HG03442 (cell line): Measurements from ENCODE around the gene FTCDNL1.

ENCODE experiments used
- ATAC-seq: cut with Tn5 transposase; IDR thresholded peaks from one replicate; pipeline ENCODE4 v1.9.1; 2021; ENCODE audit warnings: mild to moderate bottlenecking, moderate library complexity; ENCODE audit not compliant: unreplicated experiment

Gene FTCDNL1

DNA sequence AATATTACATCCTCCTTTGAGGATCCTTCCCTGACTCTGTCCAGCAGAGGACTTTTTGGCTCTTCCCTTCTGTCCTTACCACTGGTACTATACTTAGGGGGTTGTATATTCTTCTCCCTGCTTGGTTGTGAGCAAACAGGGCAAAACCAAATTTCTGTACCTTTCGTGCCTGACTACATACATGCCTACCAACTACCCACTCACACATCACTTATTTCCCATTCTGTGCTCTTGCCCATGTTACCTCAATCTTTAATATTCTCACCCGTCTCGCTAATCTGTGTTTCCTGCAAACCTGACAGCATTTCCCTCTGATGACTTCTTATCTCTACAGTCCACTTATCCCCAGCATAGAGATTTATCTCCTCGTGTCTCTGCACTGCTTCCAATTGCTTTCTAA is 58.6 kb downstream of the FTCDNL1 start:
- no peak for ATAC-seq

DNA sequence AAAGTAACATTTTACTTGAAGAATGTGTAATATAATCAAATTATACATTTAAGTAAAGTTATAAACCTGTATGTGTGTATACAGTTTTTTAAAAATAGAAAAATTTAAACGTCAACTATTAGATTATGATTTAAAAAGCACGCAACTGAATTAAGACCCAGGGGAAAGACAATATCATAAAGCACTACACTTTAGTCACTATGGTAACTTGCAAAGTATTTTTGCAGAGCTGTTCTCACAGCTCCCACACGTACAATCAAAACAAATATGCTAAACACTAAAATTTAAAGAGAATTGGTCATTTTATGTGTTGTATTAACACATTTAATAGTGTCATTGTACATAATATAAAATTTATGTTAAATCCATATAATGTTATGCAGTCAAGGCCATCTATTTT is 59.7 kb downstream of the FTCDNL1 start:
- no peak for ATAC-seq

DNA sequence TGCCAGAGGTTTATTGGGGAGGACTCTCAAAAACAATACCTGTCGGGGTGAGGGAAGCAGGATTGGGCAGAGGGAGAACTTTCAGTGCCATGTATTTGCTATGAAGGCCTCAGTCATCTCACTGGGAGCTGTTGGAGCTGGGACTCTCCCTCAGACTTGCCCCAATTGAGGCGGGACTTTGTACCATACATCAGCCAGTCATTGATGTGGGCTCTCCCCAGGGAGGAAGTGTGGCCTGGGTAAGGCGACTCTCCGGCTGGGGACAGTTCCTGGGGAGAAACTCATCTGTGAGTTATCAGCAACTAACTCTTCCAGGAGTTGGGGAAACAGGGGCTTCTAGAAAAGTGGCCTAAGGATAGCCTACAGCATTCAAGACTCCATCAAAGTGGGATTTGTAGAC is 66.5 kb downstream of the FTCDNL1 start:
- ATAC-seq, result peak; percentile 66

DNA sequence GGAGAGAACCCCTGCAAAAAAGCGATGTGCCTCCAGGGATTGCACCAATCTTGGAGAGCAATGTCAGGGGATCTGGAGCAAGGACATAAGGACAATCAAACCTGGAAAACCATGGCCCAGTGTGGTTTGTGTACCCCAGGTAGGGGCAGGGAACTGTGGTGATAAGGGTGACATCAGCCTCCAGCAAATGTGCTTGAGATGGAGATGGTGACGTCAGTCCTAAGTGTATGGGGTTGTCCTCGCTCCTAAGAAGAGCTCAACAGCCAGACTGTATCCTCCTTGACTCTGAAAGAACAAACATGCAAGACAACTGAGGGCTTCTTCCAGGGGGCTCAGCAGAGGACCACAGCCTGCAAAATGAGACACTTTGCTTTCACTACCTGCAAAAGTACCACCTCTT is 71.4 kb downstream of the FTCDNL1 start:
- no peak for ATAC-seq

DNA sequence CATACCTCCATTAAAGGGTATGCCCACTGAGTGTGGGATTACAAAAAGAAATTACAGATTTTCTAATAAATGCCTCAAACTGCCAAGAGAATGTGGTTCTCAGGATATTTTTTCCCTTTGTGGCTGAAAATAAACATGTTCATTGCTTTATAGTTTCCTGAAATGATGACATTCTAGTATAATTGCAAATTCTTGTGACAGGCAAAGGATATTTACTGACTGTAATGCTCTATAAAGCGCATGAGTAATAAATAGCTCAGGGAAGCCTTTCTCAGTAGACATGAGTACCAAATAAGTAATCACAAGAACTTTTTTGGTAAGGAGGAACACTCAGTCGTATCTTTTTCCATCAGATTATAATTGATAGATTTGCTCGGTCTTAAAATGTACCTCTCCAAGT is 72.3 kb downstream of the FTCDNL1 start:
- no peak for ATAC-seq

DNA sequence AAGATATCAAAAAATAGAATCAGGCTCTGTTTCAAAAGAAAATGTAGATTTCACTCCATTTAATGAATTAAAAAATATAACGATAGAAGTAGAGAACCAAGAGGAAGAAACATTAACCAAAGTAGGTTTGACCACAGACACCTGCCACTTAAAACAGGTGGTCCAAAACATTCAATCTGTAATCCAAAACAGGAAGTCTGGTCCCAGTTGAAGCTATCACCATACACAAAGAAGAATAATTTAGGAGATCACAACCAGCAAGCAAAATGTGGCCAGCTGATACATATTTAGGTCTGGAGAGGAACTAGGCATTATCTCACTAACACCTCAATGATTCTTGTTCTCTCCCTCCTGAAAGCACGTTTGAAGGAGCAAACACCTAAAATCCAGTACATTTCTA is 73.1 kb downstream of the FTCDNL1 start:
- no peak for ATAC-seq

DNA sequence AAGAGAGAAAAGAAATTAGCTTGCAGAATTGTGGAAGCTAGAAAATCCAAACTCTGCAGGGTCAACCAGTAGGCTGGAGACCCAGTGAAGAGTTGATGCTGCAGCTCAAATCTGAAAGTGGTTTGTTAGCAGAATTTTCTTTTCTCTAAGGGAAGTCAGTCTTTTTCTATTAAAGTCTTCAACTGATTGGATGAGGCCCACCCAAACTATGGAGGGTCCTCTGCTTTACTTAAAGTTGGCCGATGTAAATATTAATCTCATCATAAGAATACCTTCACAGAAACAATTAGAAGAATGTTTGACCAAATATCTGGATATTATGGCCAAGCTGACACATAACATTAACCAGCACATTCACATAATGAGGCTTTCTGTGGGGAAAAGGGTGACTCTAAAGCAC is 73.7 kb downstream of the FTCDNL1 start:
- ATAC-seq, result no peak

DNA sequence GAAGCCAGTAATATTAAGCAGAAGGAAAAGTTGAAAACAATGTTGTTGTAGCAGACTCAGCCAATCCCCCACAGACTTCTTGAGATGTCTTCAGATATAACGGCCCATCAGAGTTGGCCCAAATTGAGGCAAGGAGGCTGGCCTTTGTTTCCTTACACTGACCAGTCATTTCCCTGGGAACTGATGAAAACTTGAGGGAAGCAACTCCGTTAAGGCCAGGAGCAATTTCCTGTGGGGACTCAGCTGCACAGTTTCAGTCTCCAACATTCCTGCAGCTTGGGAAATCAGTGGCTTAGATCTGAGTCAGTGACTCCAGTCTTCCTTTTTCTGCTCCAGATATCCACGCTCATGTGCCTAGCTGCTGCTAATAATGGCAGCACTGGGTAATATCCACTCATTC is 75.7 kb downstream of the FTCDNL1 start:
- no peak for ATAC-seq

DNA sequence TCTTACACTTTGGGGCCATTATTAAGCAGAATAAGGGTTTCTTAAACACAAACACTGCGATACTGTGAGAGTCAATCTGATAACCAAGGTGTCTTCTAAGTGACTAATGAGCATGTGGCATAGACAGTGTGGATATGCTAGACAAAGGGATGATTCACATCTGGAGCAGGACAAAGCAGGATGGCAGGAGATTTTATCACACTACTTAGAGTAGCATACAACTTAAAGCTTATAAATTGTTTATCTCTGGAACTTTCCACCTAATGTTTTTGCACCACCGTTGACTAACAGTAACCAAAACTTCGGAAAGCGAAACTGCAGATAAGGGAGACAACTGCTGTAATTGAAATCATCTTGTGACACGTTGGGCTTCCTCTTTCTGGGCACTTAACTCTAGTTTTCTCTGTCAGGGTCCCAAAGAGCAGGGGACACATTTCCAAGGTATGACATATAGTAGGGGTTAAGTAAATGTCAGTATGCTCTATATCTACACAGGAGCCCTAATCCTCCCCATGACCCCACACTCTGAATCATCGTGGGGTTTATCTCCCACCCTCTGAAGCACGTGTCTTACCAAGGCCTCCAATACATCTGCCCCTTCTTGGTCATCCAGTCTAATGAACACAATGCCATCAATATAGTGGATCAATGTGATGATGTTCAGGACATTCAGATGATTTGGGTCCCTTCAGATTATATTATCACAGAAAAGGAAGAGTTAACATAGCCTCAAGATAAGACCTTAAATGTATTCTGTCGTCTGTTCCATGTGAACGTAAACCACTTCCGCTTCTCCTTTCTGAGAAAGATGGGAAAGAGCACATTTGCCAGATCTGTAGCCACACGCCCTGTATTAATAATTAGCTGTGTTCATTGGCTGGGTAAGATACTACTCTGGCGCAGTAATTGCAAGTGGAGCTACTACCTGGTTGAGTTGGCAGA is 78.7 kb downstream of the FTCDNL1 start:
- no peak for ATAC-seq

DNA sequence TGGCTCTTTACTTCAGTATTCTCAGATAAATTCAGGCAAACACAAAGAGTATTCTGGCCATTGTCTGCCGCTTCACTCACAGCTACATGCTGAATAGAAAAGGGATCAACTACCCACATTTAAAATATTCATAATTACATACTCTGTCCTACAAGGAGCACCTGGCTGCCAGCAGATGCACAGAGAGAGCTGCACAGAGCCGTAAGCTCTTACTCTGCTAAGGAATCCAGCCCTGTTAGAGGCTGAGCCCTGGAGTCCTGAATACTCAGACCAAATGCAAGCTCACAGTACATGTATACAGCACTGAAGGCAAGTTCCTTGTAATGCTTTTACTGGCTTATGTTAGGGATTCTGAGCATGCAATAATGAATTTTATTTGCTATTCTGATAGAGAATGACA is 80.3 kb downstream of the FTCDNL1 start:
- no peak for ATAC-seq

DNA sequence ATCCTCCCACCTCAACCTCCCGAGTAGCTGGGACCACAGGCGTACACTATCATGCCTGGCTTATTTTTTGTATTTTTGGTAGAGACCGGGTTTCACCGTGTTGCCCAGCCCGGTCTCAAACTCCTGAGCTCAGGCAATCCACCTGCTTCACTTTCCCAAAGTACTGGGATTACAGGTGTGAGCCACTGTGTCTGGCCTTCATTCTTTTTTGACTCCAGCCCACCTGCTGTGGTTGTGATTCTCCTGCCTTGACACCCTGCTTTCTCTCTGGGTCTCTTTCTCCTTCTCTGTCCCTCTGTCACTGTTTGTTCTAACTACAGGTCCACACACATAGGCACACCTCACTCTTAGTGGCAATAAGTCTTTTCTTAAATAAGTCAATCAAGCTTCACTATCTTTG is 85.3 kb downstream of the FTCDNL1 start:
- ATAC-seq, result no peak

DNA sequence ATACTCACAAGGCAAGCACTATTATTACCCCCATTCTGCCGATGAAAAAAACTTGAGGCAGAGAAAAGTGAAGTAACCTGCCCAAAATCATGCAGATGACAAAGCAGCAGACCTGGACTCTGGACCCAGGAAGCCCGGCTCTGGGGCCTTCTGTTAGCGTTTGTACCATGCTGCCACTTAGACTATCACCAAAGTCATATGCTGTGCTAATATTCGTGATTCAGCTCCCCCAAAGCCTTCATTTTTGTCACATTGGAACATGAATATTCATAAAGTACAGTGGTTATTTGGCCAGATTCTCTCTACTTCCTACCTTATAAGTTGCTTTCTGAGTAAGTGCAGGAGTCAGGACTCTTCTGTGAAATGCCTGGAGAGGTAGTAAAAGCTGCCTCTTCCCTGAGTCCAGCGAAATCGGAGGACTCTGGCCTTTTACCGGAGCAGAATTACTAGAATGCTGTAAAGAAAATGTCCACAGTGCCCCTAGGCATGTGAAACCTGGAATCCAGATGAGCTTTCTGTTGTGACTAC is 86.7 kb downstream of the FTCDNL1 start:
- ATAC-seq, result no peak

DNA sequence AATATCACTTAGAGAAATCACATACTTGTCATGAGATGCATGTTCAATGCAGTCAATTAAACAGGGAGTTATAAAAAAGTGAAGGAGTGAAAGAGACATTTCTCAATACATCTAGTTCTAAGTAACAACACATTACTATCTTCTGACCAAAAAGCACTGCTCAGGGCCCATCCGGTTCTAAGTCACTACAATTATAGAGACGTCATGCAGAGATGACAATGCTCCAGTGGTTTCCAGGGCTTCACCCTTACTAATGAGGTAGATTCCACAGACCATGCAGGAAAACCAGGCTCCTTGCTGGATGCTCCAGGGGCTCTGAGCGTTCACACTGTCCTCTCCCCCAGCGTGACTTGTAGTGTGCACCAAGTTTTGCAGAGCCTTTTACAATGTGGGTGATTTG is 88.0 kb downstream of the FTCDNL1 start:
- ATAC-seq, result no peak

DNA sequence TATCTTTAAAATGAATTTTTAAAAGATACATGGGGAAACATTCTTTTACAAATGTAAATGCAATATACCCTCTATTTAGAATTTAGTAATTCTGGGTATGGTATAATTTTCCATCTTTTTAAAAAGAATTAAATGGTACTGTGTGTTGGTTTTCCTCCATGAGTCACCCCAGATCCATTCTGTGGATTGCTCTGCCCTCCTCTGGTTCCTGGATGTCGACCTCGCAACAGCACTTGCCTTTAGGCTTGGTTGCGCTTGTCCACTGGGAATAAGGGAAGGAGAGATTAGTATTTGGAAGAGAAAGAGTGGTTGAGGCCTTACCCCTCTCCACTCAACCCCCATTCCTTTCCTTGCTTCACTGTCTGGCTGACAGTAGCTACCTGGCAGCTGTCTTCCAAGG is 90.4 kb downstream of the FTCDNL1 start:
- no peak for ATAC-seq

DNA sequence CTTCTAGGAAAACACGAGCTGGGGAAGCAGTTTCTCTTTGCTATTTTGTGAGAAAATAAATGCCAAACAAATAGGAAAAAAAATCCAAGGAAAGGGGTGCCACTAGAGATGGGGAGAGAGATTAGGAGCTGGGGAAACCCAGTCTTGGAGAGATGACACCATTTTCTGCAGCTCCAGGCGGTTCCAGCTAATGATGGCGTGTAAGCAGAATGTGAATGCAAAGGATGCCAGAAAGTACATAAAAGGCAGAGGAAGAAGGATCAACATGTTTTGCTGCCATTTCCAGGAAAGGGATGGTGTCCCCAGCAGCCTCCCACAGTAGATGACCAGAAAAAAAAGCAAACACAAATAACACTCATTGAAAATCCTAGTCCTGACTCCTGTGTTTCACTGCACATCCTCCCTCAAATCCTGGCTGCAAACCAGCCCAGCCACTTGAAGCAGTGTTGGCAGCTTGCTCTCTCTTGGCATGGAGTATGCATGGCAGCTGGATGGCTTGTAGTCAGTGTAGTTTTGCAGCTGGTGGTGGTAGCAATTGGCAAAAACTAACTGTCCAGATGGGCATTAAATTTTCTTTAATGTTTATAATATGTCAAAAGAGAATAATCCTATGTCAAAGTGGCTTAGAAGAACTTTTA is 93.6 kb downstream of the FTCDNL1 start:
- no peak for ATAC-seq

DNA sequence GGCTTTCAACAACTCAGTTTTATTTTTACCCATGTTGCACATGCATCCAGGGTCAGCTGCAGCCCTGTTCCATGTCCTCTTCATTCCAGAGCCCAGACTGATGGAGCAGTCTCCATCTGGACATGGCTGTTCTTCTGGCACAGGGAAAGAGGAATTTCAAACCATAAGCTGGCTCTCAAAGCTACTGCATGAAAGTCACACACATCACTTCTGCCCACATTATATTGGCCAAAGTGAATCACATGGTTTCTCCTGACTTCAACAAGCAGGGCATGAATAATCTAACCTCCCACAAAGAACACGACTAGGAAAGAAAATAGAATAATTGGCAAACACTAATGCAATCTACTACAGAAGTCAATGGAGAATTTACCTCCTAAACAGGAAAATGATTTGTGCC is 94.2 kb downstream of the FTCDNL1 start:
- no peak for ATAC-seq

DNA sequence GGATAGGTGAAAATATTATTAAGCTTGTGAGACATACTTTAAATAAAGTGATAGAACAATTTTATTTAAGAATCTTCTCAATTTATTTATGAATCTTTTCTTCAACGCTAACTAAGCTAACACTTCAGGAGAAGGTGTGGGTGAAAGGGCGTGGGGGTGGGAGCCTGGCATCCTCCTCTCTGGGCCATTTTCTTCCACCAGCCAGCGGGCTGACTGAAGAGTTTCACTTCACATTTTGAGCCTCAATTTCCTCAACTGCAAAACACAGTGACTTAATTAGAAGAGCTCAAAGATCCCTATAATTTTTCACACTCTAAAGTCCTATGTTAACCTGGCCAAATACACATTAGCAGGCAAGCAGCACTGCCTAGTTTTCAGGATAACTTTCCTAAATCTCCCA is 94.8 kb downstream of the FTCDNL1 start:
- ATAC-seq, result no peak

DNA sequence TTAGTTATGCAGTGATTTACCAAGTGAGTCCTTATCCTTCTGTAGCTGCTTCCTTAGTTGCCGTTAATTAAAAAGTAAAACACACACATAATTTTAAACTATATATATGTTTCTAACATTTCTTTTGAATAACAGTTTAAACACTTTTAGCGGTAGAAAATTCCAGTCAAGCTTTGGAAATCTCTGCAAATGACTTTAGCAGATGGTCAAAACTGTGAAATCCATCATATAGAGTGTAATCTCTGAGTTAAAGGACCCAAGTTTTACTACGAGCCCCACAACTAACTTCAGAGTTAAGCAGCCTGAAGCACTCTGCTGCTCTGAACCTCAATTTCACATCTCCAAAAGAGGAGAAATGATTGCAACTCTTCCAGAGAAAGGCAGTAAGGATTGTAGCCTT is 96.2 kb downstream of the FTCDNL1 start:
- no peak for ATAC-seq

DNA sequence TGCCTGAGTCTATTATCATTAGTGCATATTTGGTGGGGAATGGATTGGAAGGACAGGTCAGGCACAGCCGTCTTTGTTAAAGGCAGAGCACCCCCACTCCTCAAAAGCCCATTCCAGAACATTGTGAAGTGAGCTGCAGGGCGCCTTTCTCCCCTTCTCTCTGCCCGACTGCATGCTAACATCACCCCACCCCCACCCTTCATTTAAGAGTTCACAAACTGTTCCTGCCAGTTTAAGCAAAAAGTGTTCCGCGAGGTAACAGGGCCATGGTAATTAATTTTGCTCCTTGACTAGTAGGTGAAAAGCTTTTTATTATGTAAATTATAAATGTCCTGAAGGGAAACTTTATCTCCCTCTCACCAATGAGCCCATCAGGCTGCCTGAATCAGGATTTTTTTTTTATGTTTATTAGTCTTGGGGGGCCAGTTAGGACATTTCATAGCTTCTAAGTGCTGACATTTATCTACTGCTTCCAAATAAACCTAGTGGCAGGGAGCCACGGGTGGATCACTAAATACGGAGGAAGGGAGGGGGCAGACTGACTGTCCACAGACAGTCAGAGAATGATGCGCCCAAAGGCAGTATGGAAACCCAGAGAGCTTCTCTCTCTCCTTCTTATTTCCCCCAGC is 99.4 kb downstream of the FTCDNL1 start:
- ATAC-seq, result no peak

DNA sequence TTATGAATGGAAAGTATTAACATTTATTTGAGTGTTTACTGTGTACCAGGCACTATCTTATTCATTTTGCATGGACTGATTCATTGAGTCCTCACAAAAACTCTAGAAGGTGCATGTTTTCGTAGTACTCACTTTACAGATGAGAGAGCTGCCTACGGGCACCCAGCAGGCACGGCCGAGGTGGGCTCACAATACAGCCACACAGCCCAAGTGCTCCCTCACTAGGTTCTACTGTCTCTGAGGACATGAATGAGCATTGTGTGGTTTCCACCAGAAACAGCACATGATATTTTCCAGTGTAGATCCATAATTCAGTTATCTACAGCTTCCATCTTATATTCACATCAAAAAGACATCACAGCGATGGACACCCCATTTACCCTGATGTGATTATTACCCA is 101.4 kb downstream of the FTCDNL1 start:
- ATAC-seq, result no peak

DNA sequence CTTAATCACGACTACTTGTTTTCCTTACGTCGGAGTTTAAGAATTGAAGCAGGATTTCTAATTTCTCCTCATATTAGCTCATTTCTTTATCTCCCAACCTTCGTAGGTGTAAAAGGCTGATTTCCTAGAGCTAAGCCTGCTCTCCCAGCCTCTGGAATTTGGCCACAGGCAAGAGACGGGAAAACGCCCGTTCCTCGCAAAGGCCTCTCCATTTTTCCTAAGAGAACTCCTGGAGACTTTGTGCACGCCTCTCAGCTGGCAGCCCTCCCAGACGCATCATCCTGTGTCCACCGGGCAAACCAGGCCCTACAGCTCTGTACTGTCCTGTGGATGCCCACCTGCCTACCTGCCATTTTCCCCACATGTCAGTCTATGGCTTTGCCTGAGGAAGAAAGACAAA is 106.3 kb downstream of the FTCDNL1 start:
- no peak for ATAC-seq

DNA sequence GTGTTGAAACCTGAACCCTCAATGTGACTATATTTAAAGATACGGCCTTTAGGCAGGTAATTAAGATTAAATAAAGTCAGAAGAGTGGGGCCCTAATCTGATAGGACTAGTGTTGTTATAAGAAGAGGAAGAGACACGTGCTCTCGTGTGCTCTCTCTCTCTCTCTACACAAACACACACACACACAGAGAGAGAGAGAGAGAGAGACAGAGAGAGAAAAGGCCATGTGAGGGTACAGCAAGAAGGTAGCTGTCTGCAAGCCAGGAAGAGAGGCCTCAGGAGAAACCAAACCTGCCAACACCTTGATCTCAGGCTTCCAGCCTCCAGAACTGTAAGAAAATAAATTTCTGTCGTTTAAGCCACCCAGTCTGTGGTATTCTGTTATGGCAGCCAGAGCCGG is 106.7 kb downstream of the FTCDNL1 start:
- no peak for ATAC-seq
